GM19468 (cell line): ENCODE data around the gene CLCN2.
"Not testable (repeated sequence)": the region's sequence is repeated elsewhere in the genome, so short reads cannot be mapped to it uniquely, and the experiment has no call there.

ENCODE experiments used
- ATAC-seq: cut with Tn5 transposase; IDR thresholded peaks from one replicate; pipeline ENCODE4 v1.9.1; 2021; ENCODE audit warnings: mild to moderate bottlenecking, moderate library complexity, moderate number of reproducible peaks; ENCODE audit not compliant: unreplicated experiment; ENCODE audit errors: extremely low read depth

The CLCN2 gene

DNA sequence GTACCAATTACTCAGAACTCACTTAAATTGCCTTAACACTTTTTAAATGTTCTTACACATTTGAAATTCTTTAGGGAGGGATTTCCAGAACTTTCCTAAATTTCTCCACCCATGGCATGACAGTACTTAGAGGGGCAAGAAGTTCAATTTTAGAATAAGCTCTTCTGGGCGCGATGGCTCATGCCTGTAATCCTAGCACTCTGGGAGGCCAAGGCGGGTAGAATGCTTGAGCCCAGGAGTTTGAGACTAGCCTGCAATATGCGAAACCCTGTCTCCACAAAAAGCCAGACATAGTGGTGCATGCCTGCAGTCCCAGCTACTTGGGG, 13.4 kb downstream of the CLCN2 start:
- ATAC-seq, result no peak

DNA sequence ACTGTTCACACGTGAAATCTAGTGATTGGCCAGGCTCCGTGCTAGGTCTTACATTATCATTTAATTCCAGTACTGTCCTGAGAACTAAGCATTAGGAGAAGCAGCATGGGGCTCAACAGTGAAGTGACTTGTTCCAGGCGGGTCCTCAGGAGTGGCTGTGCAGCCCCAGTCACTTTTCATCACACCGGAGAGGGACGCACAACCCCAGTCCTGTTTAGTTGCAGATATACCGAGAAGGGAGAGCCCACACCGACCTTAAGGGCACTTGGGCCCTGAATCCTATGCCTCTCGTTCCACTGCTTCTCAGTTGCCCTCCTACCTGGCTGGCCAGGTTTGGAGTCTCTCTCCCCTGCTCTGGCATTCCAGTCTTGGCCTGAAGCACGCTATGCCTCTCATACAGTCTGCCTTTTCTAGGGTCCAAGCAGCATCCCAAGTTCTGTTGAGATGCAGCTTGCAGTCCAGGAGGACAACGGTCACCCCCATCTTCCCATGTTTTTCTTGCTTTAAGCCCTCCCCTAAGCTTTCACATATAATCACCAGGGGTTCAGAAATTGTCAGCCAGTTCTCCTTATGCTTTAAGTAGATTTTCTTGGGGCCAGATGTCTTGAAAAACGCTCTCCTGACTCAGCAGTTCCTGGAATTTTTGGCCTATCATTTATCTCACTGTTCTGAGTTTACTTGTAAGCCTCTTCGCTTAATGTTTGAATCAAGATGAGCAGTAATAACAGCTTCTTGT, 13.9 kb downstream of the CLCN2 start:
- no peak for ATAC-seq

DNA sequence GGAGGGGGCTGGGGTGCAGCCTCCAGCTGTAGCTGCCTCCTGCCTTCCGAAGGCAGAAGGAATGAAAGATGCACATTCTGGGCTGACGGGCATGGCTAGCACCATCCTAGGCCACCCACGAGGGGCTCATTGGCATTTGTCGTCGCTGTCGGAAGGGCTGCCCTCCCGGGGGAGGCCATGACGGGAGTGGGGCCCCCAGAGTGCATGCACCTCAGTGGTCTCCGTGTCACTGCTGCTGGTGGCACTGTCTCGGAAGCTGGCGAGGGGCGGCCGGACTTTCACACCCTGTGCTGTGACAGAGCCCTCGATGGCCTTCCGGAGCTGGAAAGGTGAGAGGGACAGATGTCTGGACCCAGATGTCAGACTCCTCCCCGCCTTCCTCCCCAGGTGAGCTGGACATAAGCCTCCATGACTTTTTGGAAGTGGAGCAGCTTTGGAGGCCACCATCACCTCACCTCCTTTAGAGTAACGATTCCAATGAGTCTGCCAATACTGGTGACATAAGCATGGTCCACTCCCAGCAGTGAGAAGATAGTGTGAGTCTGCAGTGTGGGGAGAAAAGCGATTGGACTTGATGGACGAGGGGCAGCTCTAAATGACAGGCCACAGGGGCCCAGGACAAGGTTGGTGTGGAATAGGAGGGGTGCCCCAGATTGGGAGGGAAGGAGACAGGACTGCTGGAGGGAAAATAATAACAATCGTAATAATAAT, 14.8 kb downstream of the CLCN2 start:
- no peak for ATAC-seq

DNA sequence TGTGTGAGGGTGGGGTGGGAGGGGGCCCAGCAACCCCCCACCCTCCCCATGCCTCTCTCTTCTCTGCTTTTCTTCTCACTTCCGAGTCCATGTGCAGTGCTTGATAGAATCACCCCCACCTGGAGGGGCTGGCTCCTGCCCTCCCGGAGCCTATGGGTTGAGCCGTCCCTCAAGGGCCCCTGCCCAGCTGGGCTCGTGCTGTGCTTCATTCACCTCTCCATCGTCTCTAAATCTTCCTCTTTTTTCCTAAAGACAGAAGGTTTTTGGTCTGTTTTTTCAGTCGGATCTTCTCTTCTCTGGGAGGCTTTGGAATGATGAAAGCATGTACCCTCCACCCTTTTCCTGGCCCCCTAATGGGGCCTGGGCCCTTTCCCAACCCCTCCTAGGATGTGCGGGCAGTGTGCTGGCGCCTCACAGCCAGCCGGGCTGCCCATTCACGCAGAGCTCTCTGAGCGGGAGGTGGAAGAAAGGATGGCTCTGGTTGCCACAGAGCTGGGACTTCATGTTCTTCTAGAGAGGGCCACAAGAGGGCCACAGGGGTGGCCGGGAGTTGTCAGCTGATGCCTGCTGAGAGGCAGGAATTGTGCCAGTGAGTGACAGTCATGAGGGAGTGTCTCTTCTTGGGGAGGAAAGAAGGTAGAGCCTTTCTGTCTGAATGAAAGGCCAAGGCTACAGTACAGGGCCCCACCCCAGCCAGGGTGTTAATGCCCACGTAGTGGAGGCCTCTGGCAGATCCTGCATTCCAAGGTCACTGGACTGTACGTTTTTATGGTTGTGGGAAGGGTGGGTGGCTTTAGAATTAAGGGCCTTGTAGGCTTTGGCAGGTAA, 15.9 kb downstream of the CLCN2 start:
- ATAC-seq, result no peak

DNA sequence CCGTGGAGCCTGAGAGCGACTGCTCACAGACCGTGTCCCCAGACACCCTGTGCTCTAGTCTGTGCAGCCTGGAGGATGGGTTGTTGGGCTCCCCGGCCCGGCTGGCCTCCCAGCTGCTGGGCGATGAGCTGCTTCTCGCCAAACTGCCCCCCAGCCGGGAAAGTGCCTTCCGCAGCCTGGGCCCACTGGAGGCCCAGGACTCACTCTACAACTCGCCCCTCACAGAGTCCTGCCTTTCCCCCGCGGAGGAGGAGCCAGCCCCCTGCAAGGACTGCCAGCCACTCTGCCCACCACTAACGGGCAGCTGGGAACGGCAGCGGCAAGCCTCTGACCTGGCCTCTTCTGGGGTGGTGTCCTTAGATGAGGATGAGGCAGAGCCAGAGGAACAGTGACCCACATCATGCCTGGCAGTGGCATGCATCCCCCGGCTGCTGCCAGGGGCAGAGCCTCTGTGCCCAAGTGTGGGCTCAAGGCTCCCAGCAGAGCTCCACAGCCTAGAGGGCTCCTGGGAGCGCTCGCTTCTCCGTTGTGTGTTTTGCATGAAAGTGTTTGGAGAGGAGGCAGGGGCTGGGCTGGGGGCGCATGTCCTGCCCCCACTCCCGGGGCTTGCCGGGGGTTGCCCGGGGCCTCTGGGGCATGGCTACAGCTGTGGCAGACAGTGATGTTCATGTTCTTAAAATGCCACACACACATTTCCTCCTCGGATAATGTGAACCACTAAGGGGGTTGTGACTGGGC, 16.7 kb downstream of the CLCN2 start:
- ATAC-seq, result no peak

DNA sequence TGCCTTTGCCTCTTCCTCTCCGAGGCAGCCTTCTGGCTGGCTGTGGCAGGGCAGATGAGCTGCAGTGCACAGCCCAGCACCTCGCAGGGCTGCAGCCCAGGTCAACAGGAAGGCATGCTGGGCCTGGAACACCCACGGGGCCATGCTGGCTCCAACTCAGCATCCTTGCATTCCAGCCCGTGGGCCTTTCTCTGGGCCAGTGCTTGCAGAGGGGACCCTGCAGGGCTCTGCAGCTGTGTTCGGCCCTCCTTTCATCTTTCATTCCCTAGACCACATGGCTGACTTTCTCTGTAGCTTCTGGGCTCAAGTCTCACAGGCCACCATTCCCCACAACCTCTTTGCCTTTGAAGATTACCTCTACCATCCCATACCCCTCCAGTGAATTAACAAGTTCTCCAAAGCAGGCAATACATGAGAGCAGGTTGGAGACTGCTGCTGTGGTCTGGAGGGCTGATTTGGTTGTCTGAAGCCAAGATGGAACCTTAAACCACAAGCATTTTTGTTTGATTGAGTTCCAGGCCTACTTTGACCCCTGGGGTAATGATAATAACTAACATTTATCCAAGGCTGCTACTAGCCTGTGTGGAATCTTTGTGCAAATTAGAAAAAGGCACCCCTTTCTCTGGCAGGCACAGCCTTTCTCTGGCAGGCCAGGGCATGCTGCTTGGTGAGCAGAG, 18.1 kb downstream of the CLCN2 start:
- no peak for ATAC-seq

DNA sequence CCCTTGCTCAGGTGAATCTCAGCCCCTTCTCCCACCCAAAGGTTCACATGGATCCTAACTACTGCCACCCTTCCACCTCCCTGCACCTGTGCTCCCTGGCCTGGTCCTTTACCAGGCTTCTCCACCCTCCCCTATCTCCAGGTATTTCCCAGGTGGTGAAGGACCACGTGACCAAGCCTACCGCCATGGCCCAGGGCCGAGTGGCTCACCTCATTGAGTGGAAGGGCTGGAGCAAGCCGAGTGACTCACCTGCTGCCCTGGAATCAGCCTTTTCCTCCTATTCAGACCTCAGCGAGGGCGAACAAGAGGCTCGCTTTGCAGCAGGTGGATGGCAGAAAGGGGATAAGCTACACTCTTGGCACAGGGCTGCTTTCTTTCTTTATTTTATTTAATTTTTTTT, 19.5 kb downstream of the CLCN2 start:
- no peak for ATAC-seq

DNA sequence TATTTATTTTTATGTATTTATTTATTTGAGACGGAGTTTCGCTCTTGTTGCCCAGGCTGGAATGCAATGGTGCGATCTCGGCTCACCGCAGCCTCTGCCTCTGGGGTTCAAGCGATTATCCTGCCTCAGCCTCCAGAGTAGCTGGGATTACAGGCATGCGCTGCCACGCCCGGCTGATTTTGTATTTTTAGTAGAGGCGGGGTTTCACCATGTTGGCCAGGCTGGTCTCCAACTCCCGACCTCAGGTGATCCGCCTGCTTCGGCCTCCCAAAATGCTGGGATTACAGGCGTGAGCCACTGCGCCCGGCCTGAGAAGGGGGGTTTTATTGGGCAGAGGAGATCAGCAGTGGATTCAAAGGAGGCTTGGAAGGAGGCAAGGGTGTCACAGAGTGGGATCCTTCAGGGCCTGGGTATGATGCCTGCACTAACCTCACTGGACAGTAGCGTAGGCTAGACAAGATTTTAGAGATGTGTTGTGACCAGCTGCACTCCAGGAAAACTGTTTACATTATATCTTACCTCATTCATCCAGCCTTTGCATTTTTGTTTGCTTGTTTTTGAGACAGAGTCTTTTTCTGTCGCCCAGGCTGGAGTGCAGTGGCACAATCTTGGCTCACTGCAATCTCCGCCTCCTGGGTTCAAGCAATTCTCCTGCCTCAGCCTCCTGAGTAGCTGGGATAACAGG, 21.8 kb downstream of the CLCN2 start:
- ATAC-seq, result not testable (repeated sequence)

DNA sequence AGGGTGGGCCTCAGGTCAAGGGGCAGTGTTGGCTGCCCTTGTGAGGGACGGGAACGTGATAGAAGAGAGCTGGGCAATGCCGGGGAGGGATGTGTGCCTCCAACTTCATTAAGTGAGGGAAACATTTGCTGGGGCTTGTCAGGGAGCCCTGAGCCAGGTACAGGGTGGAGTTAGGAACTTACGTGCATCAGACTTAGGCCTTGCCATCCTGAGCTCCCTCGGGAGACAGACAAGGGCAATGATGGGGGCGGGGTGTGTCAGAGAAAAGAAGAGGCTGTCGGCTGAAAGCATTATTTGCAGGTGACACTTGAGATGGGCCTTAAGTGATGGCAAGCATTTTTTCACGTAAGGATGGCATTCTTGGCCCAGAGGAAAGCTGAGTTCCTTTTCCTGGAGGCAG, 22.4 kb downstream of the CLCN2 start:
- ATAC-seq, result no peak

DNA sequence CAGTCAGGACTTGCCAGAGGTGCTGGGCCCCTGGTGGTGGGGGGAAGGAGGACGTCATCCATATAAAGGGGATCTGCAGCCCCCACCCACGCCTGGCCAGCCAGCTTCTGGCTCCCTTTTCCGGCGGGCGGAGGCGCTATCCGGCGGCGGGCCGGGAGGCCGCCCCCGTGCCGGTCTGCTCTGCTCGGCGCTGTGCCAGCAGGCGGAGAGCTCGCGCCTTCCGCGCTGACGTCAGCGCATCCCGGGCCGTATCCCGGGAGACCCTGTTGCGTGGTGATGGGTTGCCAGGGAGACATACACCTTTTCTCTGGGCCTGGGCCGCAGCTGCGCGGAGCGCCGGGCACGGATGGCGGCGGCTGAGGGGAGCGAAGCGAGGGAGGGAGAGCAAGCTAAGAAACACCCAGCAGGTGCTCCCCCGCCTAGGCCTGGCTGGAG, 22.9 kb downstream of the CLCN2 start:
- ATAC-seq, result no peak

DNA sequence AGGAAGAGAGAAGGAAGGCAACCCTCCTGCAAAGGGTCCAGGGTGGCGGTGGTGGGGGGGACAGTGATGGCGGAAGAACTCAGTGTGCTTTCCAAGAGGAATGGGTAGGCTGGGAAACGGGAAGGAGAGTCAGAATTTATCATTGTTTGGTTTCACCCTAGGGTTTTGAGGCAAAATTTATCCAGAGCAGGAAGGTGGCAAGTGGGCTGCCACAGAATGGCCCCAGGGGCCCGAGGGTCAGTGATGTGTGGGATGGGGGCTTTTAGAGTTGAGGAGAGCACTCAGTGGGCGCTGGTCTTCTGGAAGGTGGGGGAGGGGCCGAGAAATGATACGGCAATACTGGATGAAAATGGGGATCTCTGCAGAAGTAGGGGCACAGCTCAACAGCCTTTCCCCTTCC, 23.4 kb downstream of the CLCN2 start:
- ATAC-seq, result no peak

DNA sequence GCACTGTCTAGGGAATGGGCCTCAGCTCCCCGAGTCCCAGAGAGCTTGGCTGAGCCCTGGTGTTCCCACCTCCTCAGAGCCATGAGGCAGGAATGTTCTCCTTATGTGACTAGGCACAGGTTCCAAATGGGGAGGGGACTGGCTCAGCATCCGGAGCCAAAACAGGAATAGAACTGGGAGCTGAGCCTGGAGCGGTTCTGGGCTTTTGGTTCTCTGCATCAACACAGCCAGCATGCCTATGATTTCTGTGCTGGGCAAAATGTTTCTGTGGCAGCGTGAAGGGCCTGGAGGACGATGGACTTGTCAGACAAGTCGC, 24.0 kb downstream of the CLCN2 start, which contains the start of gene FAM131A:
Gene FAM131A, plus strand, starts transcription at position 202 of the 316 bp plus-strand sequence. Its CDS starts 31 bp downstream, at position 233.
- no peak for ATAC-seq

DNA sequence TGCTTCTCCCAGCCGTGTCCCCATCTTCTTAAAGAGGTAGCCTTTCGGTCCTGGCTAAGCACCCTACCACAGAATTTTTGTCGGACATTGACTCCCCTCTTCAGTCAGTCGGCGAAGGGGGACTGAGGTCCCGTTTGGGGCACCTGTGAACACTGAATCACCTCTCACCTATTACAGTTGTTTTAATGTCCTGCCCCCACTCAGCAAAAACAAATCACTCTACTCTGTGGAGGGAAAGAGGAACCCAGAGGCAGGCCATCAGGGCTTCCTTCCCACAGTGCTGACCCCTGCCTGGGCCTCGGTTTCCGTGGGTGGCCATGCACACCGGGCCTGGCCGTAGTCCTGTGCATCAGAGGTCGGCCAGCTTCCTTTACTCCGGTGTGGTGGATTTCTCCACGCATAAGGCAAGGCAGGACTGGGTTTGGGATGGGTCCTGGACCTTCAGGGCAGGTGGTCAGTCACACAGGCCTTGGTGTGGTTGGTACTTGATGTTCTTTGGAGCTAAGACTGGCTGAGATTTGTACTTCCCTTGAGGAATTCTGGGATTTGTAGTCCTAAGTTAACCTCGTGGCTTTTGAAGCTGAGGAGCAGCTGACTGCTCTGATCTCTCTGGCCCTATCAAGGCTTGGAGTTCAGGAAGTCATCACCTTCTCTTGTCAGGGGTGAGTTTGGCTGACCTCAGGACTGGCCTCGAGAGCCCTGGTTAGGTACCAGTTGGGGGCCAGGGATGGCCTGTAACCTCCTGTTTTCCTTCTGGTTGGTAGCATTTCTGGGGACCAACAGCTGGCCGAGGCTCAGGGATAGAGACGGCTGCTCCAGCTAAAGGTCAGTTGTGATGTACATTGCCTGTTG, 24.6 kb downstream of the CLCN2 start:
- ATAC-seq, result no peak

DNA sequence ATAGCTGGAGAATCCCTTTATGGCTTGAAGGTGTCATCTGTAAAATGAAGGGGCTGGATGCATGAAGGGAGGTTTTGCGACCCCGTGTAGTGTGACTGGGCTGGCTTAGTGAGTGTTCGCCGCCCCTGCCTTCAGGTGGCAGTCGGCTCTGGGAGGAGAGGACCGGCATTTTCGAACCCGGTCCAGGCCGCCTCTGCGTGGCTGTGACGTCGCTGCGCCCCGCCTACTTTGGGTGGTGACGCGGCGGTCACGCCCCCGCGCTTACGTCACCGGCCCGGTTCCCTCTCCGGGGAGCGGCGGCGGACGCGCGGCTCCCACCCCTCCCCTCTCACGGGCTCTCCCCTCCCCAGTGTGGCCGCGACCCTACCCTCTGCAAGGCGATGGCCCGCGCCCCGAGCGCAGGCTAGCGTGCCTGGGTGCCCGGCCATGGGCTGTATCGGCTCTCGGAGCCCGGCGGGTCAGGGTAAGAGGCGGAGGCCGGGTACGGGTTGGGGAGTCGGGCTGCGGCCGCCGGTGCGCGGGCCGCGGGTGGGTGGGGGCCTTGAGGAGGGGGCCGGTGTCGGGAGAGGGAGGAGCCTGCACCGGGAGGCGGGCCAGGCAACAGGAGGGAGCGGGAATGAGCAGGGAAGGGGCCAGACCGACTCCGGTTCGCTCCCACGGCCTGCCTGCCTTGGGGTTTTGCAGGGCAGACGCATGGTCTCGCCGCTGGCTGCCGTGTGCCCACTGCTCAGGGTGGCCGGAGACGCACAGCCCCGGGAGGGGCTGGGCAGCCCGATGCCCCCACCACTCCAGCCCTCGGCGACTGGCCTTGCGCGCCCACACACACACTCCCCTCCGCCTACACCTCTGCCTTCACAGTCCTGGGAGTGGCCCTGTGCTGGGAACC, 25.5 kb downstream of the CLCN2 start:
- peak; percentile 56 for ATAC-seq

DNA sequence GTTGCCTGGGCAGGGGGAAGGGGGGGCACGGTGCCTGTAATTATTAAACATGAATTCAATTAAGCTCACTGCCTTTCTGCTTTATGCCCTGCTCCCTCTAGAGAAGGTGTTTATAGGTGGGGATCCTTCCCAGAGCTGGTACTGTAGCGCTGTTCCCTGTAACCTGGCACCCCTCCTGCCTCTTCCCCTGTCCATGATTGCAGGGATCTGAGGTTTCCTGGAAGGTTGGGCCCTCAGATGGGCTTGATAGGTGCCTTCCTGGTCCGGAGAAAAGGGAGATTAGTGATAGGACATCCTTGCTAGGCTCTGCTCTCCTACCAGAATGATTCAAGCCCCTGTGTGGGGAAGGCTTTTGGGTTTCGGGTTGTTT, 26.1 kb downstream of the CLCN2 start:
- ATAC-seq, result no peak

DNA sequence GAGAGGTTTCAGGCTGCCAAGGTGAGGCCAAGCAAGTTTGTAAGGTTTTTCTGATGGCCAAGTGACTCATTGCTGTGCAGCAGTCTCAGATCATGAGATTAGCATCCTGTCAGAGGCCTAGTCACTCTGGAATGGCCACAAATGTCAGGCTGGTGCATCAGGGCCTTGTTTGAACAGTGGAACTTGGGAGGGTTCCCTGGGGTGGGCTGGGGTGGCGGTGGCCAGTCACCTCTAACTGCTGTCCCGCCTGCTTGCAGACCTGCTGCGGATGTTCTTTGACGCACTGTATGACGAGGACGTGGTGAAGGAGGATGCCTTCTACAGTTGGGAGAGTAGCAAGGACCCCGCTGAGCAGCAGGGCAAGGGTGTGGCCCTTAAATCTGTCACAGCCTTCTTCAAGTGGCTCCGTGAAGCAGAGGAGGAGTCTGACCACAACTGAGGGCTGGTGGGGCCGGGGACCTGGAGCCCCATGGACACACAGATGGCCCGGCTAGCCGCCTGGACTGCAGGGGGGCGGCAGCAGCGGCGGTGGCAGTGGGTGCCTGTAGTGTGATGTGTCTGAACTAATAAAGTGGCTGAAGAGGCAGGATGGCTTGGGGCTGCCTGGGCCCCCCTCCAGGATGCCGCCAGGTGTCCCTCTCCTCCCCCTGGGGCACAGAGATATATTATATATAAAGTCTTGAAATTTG, 26.8 kb downstream of the CLCN2 start:
- no peak for ATAC-seq

DNA sequence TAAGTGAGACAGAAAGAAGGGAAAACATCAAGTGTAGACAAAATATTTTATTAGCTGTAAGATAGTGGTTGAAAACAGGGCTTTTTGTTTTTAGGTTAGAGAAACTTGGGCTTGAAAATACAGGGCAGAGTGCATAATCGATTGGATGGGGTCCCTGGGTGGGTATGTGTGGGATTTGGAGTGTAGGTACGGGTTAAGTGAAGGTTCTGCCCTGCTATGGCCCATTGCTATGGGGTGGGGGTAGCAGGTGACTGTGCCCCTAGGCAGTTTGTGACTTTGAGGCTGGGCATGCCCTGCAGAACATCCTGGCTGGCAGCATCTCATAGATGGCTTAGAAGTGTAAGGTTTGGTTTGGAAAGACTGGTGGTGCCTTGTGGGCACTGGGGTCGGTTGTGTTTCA, 27.7 kb downstream of the CLCN2 start:
- no peak for ATAC-seq
